ENCODE measurements around the gene FOSL1.

- TF ChIP-seq CTCF (IDR thresholded peaks at IDR 0.05; ENCODE audit: extremely low read depth in 1 of 2, insufficient read depth in 1 of 2, low read depth in 1 of 2, low read length in 2 of 2) (no peak), JUN (IDR thresholded peaks at IDR 0.05; ENCODE audit: borderline replicate concordance, insufficient read depth, insufficient read length, low read depth) (no peak), POLR2A (IDR thresholded peaks at IDR 0.05; ENCODE audit: low read depth, low read length) (no peak), EZH2 (IDR thresholded peaks at IDR 0.05; ENCODE audit: borderline replicate concordance, low read depth, low read length, severe bottlenecking) (no peak), POLR2AphosphoS5 (IDR thresholded peaks at IDR 0.05; ENCODE audit: insufficient read depth, low read depth, low read length) (peak; percentile 35)
Observed at GRCh38 chr11:65903068-65903481, 2.9 kb upstream of the FOSL1 start.

Data from endothelial cell of umbilical vein (primary cell).